Tibial nerve (tissue), 3 donors: Measurements from ENCODE around the gene FOSL2.

Experiments used
- CTCF ChIP-seq, 5 experiments: fragments of 200-600 bp in 3 of 5; fragments of 450-650 bp in 2 of 5; sonication (generic) in 3 of 5; IDR thresholded peaks; one replicate each; pipeline ENCODE4 v1.5.1; 2016 to 2019; ENCODE audit warnings: antibody characterized with exemption in 5 of 5, mild to moderate bottlenecking in 3 of 5, moderate library complexity in 2 of 5
- POLR2A ChIP-seq, 2 donors: fragments of 450-650 bp; IDR thresholded peaks; one replicate each; pipeline ENCODE4 v1.6.1; 2017; ENCODE audit warnings: antibody characterized with exemption in 2 of 2, mild to moderate bottlenecking in 2 of 2, moderate library complexity in 2 of 2

GRCh38 chr2:28345619-28346018 lies 47.0 kb upstream of the FOSL2 start:
- no peak for TF ChIP-seq CTCF (IDR thresholded peaks at IDR 0.05)
- no peak for TF ChIP-seq POLR2A (IDR thresholded peaks at IDR 0.05)
